Fibroblast of lung (primary cell): ENCODE measurements around the gene PDZRN4. TPM values are rescaled to one million over a fixed set of nuclear protein-coding genes. Genes with fewer than 3 reads are reported as not detected.

Source experiments
- DNase-seq, 2 donors: peaks; one replicate each; pipeline versions ENCODE4 v3.0.0 to v3.0.0-alpha.2; 2010; ENCODE audit warnings: low read depth in 2 of 2
- H2AFZ ChIP-seq: 2 replicates; pipeline ENCODE4 v1.5.1; 2012; ENCODE audit warnings: low read length, control low read depth, inconsistent platforms
- H3K27ac ChIP-seq: 2 replicates; pipeline ENCODE4 v1.5.1; 2011; ENCODE audit warnings: low read length, control low read depth; ENCODE audit not compliant: insufficient read depth
- H3K27me3 ChIP-seq: 2 replicates; pipeline ENCODE4 v1.5.1; 2011; ENCODE audit warnings: mild to moderate bottlenecking, low read length; ENCODE audit not compliant: control insufficient read depth, insufficient read depth
- H3K36me3 ChIP-seq: 2 replicates; pipeline ENCODE4 v1.5.1; 2011; ENCODE audit warnings: low read length; ENCODE audit not compliant: control insufficient read depth, insufficient read depth
- H3K4me1 ChIP-seq: 2 replicates; pipeline ENCODE4 v1.5.1; 2011; ENCODE audit warnings: low read length; ENCODE audit not compliant: control insufficient read depth, insufficient read depth; ENCODE audit errors: extremely low read depth
- H3K4me2 ChIP-seq: 2 replicates; pipeline ENCODE4 v1.5.1; 2011; ENCODE audit warnings: low read length, control low read depth; ENCODE audit not compliant: insufficient read depth; ENCODE audit errors: extremely low read depth
- H3K4me3 ChIP-seq, 4 experiments: fragments of 200-600 bp in 1 of 4; sonication (generic) in 1 of 4; replicated peaks in 1 of 4; 2 replicates each; pipeline ENCODE4 v1.5.1; 2011 to 2016; ENCODE audit warnings: low read length in 4 of 4, low read depth in 3 of 4, mild to moderate bottlenecking in 3 of 4, control low read depth in 2 of 4, inconsistent platforms in 1 of 4, mixed read lengths in 1 of 4; ENCODE audit not compliant: insufficient read depth in 1 of 4; ENCODE audit errors: control extremely low read depth in 1 of 4
- H3K79me2 ChIP-seq: 2 replicates; pipeline ENCODE4 v1.5.1; 2012; ENCODE audit warnings: mild to moderate bottlenecking, low read length, inconsistent platforms; ENCODE audit not compliant: control insufficient read depth, insufficient read depth
- H3K9ac ChIP-seq: 2 replicates; pipeline ENCODE4 v1.5.1; 2011; ENCODE audit warnings: mild to moderate bottlenecking, low read length, control low read depth; ENCODE audit not compliant: insufficient read depth
- H3K9me3 ChIP-seq: 2 replicates; pipeline ENCODE4 v1.5.1; 2012; ENCODE audit warnings: low read depth, low read length; ENCODE audit not compliant: control insufficient read depth, insufficient read depth
- H4K20me1 ChIP-seq: 2 replicates; pipeline ENCODE4 v1.5.1; 2011; ENCODE audit warnings: low read length; ENCODE audit not compliant: control insufficient read depth, insufficient read depth; ENCODE audit errors: extremely low read depth
- EZH2 ChIP-seq: IDR thresholded peaks from 2 replicates; pipeline ENCODE4 v1.5.1; 2012; ENCODE audit warnings: low read length, control low read depth, mild to moderate bottlenecking; ENCODE audit errors: missing control alignments
- polyA plus RNA-seq, 2 donors: library from polyadenylated mRNA; depleted of rRNA in 1 of 2; stranded (reverse) in 1 of 2; unstranded in 1 of 2; fragments of >200 nt; gene quantifications; 2 replicates each; pipeline ENCODE4 v1.2.1, GENCODE V29; 2011 to 2012; ENCODE audit warnings: missing spikeins in 1 of 2
- total RNA-seq: library from RNA; depleted of rRNA; stranded (reverse); fragments of >200 nt; gene quantifications from 2 replicates; pipeline ENCODE4 v1.2.1, GENCODE V29; 2014
- TF ChIP-seq, protein P1 (sequence below), 2 donors: IDR thresholded peaks in 1 of 2; conservative IDR thresholded peaks in 1 of 2; 1 replicate in 1 of 2; 2 replicates in 1 of 2; pipeline ENCODE4 v1.5.1; 2011 to 2012; ENCODE audit warnings: low read length in 2 of 2, control low read depth in 1 of 2, inconsistent platforms in 1 of 2, low read depth in 1 of 2, mild to moderate bottlenecking in 1 of 2

The PDZRN4 gene
- total and polyA plus RNA-seq, 2 donors (not counting 1 experiment from before 2014, with no cell fraction given), result not detected

DNA sequence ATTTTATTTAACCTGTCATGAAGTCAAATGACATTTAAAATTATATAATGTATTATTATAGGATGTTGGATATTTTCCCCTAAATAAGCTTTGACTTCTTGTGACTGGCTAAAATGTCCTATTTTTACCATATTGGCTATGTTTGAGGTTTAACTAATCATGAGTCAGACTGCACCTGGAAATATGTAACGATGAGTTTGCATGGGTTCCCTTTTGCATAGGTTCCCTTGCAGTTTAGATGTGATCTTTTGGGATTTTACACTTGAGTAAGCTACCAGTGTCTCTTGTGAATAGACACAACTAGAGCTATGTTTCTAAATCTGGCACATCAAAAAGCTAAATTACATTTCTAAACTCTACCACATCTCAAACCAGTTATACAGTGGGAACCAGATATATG is 5.2 kb downstream of the PDZRN4 start:
- H3K4me2 ChIP-seq, result no peak overlapping the region
- no peak overlapping the region for H3K9ac ChIP-seq
- DNase-seq, result no peak
- no peak overlapping the region for H3K27ac ChIP-seq
- no peaks in the 10 kb centered on the region for H3K36me3 ChIP-seq
- no peak overlapping the region for H3K4me3 ChIP-seq
- H3K79me2 ChIP-seq, result no peaks in the 10 kb centered on the region
- peaks cover 7% of the 10 kb centered on the region for H3K27me3 ChIP-seq
- H2AFZ ChIP-seq, result no peak overlapping the region
- H3K4me1 ChIP-seq, result no peaks in the 10 kb centered on the region
- no peaks in the 10 kb centered on the region for H3K9me3 ChIP-seq
- no peaks in the 10 kb centered on the region for H4K20me1 ChIP-seq
- TF ChIP-seq EZH2, result no peak
- TF ChIP-seq, protein P1, sequence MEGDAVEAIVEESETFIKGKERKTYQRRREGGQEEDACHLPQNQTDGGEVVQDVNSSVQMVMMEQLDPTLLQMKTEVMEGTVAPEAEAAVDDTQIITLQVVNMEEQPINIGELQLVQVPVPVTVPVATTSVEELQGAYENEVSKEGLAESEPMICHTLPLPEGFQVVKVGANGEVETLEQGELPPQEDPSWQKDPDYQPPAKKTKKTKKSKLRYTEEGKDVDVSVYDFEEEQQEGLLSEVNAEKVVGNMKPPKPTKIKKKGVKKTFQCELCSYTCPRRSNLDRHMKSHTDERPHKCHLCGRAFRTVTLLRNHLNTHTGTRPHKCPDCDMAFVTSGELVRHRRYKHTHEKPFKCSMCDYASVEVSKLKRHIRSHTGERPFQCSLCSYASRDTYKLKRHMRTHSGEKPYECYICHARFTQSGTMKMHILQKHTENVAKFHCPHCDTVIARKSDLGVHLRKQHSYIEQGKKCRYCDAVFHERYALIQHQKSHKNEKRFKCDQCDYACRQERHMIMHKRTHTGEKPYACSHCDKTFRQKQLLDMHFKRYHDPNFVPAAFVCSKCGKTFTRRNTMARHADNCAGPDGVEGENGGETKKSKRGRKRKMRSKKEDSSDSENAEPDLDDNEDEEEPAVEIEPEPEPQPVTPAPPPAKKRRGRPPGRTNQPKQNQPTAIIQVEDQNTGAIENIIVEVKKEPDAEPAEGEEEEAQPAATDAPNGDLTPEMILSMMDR (conservative IDR thresholded peaks at IDR 0.05 in 1 of 2, IDR thresholded peaks at IDR 0.05 in 1 of 2; ENCODE audit: low read depth in 1 of 2, low read length in 2 of 2), result no peak

DNA sequence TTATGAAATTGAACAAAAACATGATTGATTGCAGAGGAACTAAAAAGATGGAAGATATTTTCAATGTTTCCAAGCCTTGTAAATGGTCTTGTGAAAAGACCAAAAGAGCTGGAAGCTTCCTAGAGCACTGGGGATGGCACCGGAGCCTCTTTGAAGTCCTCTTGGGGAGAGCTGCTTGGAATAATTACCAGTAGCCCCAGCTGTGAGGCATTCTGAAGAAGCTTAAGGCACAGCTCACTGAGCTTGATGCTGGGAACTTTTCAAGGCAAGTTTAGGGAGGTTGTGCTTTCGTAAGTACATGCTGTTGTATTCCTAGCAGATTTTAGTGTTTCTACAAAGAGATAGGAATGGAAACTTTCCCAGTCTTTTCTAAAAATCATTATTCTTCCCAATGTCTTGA is 13.9 kb downstream of the PDZRN4 start:
- no peaks in the 10 kb centered on the region for H3K4me1 ChIP-seq
- no peaks in the 10 kb centered on the region for H3K36me3 ChIP-seq
- no peak overlapping the region for H2AFZ ChIP-seq
- no peaks in the 10 kb centered on the region for H3K27me3 ChIP-seq
- DNase-seq, result no peak
- no peak overlapping the region for H3K9ac ChIP-seq
- H3K27ac ChIP-seq, result no peak overlapping the region
- H3K9me3 ChIP-seq, result no peaks in the 10 kb centered on the region
- H3K4me2 ChIP-seq, result no peak overlapping the region
- no peak overlapping the region for H3K4me3 ChIP-seq
- H4K20me1 ChIP-seq, result no peaks in the 10 kb centered on the region
- H3K79me2 ChIP-seq, result no peaks in the 10 kb centered on the region
- TF ChIP-seq, protein P1 (conservative IDR thresholded peaks at IDR 0.05 in 1 of 2, IDR thresholded peaks at IDR 0.05 in 1 of 2; ENCODE audit: low read depth in 1 of 2, low read length in 2 of 2), result no peak
- TF ChIP-seq EZH2, result no peak

DNA sequence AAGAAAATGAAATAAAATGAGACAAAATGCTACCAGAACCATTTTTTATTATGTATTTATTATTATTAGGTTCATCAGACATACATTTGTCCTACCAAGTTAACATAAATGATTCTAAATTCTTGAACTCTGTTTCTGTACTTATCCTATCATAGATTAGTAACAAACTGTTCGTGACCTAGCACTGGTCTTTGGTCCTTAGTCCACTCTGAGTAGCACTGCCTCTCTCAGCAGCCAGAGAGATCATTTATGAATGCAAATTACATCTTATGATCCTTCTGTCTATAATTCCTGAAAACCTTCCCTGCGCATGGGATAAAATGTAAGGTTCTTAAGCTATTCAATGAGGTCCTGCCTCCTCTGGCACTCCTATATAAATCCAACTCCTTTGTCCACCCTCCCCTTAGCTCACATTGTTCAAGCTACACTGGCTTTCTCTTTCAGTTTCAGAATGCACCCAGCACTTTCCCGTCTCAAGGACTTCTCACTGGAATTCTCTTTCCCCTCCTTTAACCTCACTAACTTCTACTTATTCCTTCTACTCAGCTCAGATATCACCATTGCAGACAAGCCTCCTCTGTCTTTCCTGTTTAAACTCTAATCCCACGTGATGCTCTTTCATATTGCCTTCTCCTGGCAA is 17.1 kb downstream of the PDZRN4 start:
- no peak for DNase-seq
- H3K4me1 ChIP-seq, result no peaks in the 10 kb centered on the region
- H2AFZ ChIP-seq, result no peak overlapping the region
- H3K9me3 ChIP-seq, result no peaks in the 10 kb centered on the region
- no peak overlapping the region for H3K4me3 ChIP-seq
- no peak overlapping the region for H3K27ac ChIP-seq
- H4K20me1 ChIP-seq, result no peaks in the 10 kb centered on the region
- no peak overlapping the region for H3K4me2 ChIP-seq
- no peak overlapping the region for H3K9ac ChIP-seq
- H3K27me3 ChIP-seq, result no peaks in the 10 kb centered on the region
- no peaks in the 10 kb centered on the region for H3K36me3 ChIP-seq
- H3K79me2 ChIP-seq, result no peaks in the 10 kb centered on the region
- TF ChIP-seq EZH2, result no peak
- TF ChIP-seq, protein P1 (conservative IDR thresholded peaks at IDR 0.05 in 1 of 2, IDR thresholded peaks at IDR 0.05 in 1 of 2; ENCODE audit: low read depth in 1 of 2, low read length in 2 of 2), result no peak
